ENCODE results near the gene GLOD5.
"Not testable (repeated sequence)": the region's sequence is repeated elsewhere in the genome, so short reads cannot be mapped to it uniquely, and the experiment has no call there.

Gene GLOD5

DNA sequence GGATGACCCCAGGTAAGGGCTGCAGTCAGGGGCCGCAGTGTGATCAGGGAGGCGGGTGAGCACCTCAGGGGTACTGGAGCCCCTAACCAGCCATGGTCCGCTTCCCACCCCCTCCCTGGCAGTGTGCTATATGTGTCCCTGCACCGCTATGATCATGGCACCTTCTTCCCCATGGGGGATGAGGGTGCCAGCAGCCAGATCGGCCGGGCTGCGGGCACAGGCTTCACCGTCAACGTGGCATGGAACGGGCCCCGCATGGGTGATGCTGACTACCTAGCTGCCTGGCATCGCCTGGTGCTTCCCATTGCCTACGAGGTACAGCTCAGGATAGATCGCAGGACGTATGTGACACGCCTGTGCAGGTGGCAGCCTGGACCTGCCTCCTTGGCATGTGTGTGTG is 56.6 kb downstream of the GLOD5 start:
- in situ Hi-C loops (cut with MboI; ENCODE audit: low pct_unique_long_range_greater_than_20kb, low sequenced_read_pairs), result no loop called here
- no peak for DNase-seq

DNA sequence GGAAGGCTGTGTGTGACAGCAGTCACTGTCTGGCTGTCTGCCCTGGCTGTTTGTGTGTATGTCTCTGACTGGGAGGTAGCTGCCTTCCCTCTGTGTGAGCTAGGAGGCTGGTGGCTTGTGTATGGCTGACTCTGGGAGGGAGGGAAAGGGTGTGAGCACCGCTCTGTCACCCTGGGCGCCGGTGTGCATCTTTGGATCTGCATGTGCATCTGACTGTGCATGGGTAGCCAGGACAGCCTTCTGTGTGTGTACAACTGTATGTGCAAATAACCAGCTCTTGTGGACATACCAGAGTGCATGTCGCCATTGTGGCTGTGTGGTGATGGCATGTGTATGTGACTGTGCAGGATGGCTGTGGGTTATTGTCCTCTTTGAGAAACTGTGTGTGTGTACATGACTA is 57.3 kb downstream of the GLOD5 start:
- in situ Hi-C loops (cut with MboI; ENCODE audit: low pct_unique_long_range_greater_than_20kb, low sequenced_read_pairs), result no loop called here
- DNase-seq, result no peak

DNA sequence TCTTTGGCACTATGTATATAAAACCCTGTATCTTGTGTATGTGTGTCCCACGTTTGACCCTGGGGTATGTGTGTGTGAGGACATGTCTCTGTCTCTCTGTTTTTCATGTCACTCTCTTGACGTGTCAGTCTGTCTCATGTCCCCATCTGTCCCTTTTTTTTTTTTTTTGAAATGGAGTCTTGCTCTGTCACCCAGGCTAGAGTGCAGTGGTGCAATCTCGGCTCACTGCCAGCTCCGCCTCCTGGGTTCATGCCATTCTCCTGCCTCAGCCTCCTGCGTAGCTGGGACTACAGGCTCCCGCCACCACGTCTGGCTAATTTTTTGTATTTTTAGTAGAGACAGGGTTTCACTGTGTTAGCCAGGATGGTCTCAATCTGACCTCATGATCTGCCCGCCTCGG is 57.8 kb downstream of the GLOD5 start:
- in situ Hi-C loops (cut with MboI; ENCODE audit: low pct_unique_long_range_greater_than_20kb, low sequenced_read_pairs); DNase-seq: not testable (repeated sequence)

- no peak for DNase-seq
- in situ Hi-C loops (cut with MboI; ENCODE audit: low pct_unique_long_range_greater_than_20kb, low sequenced_read_pairs), result no loop called here
These were observed 61.5 kb downstream of the GLOD5 start for GRCh38 chrX:48823053-48823452.
